GM12878 (cell line): ENCODE data around the gene ANK3. TPM values are rescaled to one million over a fixed set of nuclear protein-coding genes. Genes with fewer than 3 reads are reported as not detected.

Experiments used
- ATAC-seq: fragments of 200-7000 bp; cut with Tn5 transposase; 3 replicates; pipeline ENCODE4 v1.9.1; 2020; ENCODE audit warnings: mild to moderate bottlenecking, moderate library complexity
- BruUV-seq: library from RNA; stranded (reverse); fragments of 400-500 nt; replicated peaks from 2 replicates; lab custom pipeline; 2021; lab: Mats Ljungman, UMichigan
- CTCF ChIA-PET: fragments of 300-600 bp; sonication (Branson Sonifier 250); formaldehyde crosslinking; extraction: SDS; loops from one replicate; lab custom pipeline; 2021; ENCODE audit warnings: inconsistent platforms; lab: Yijun Ruan, JAX
- POLR2A ChIA-PET: fragments of 350-600 bp; formaldehyde crosslinking; extraction: SDS; loops from one replicate; lab custom pipeline; 2021; ENCODE audit warnings: inconsistent platforms; lab: Charles Lee
- RAD21 ChIA-PET: fragments of 300-600 bp; sonication (Branson Sonifier 250); formaldehyde crosslinking; loops from one replicate; lab custom pipeline; 2023; ENCODE audit warnings: antibody characterized with exemption; ENCODE audit not compliant: unreplicated experiment; lab: Charles Lee
- SMC1A ChIA-PET: fragments of 300-600 bp; sonication (Branson Sonifier 250); formaldehyde crosslinking; loops from one replicate; lab custom pipeline; 2023; ENCODE audit not compliant: unreplicated experiment, uncharacterized antibody; lab: Charles Lee
- DNase-seq: peaks from one replicate; pipeline ENCODE4 v3.0.0-alpha.2; 2011; ENCODE audit warnings: low read depth, low spot score
- FAIRE-seq: peaks from 3 replicates; lab custom pipeline; 2011; peaks lifted over from hg19 to GRCh38; lab: Jason Lieb, UNC
- H2AFZ ChIP-seq: 2 replicates; pipeline ENCODE4 v1.6.0; 2011; ENCODE audit warnings: low read depth, low read length, control low read depth; ENCODE audit not compliant: control insufficient read depth
- H3K27ac ChIP-seq: 2 replicates; pipeline ENCODE4 v1.5.1; 2011; ENCODE audit warnings: control low read depth; ENCODE audit not compliant: control insufficient read depth, insufficient read depth
- H3K27me3 ChIP-seq, 2 experiments: replicated peaks in 1 of 2; 2 replicates each; pipeline versions ENCODE4 v1.6.0 to v1.6.1; 2011; ENCODE audit warnings: low read length in 1 of 2; ENCODE audit not compliant: control insufficient read depth in 2 of 2, insufficient read depth in 2 of 2
- H3K36me3 ChIP-seq, 2 experiments: 2 replicates each; pipeline ENCODE4 v1.5.1; 2011; ENCODE audit warnings: low read length in 1 of 2; ENCODE audit not compliant: control insufficient read depth in 2 of 2, insufficient read depth in 2 of 2
- H3K4me1 ChIP-seq: 2 replicates; pipeline ENCODE4 v1.6.1; 2011; ENCODE audit warnings: mild to moderate bottlenecking, low read length, moderate library complexity, mixed read lengths; ENCODE audit not compliant: control insufficient read depth, insufficient read depth
- H3K4me2 ChIP-seq: 2 replicates; pipeline ENCODE4 v1.6.0; 2011; ENCODE audit warnings: control low read depth; ENCODE audit not compliant: control insufficient read depth, insufficient read depth
- H3K4me3 ChIP-seq: fragments of 200-600 bp; sonication (generic); 2 replicates; pipeline ENCODE4 v1.5.1; 2016
- H3K79me2 ChIP-seq: 2 replicates; pipeline ENCODE4 v1.6.0; 2011; ENCODE audit warnings: low read length; ENCODE audit not compliant: control insufficient read depth, insufficient read depth
- H3K9ac ChIP-seq: 2 replicates; pipeline ENCODE4 v1.8.0; 2011; ENCODE audit warnings: low read length, control low read depth, mixed read lengths; ENCODE audit not compliant: control insufficient read depth, insufficient read depth
- H3K9me3 ChIP-seq: replicated peaks from 3 replicates; pipeline ENCODE4 v1.5.1; 2011; ENCODE audit warnings: mild to moderate bottlenecking, low read length; ENCODE audit not compliant: control insufficient read depth, insufficient read depth
- H4K20me1 ChIP-seq: 2 replicates; pipeline ENCODE4 v1.6.0; 2011; ENCODE audit not compliant: control insufficient read depth, insufficient read depth
- BACH1 ChIP-seq: fragments of 450-650 bp; IDR thresholded peaks from 2 replicates; pipeline ENCODE4 v1.6.1; 2017; ENCODE audit warnings: mild to moderate bottlenecking, borderline replicate concordance
- CHD1 ChIP-seq: IDR thresholded peaks from 2 replicates; pipeline ENCODE4 v1.6.1; 2012; ENCODE audit warnings: low read depth, low read length, improper control_type of control experiment
- EP300 ChIP-seq, 2 experiments: fragments of 150-350 bp in 1 of 2; IDR thresholded peaks; 2 replicates each; pipeline ENCODE4 v1.6.1; 2011 to 2012; ENCODE audit warnings: low read depth in 2 of 2, low read length in 2 of 2, borderline replicate concordance in 1 of 2, improper control_type of control experiment in 1 of 2, inconsistent platforms in 1 of 2; ENCODE audit not compliant: control insufficient read depth in 1 of 2
- FOS ChIP-seq: IDR thresholded peaks from 3 replicates; pipeline ENCODE4 v1.6.1; 2011; ENCODE audit warnings: borderline replicate concordance; ENCODE audit not compliant: insufficient read length; ENCODE audit errors: extremely low read depth
- RAD51 ChIP-seq: fragments of 450-650 bp; IDR thresholded peaks from 2 replicates; pipeline ENCODE4 v1.6.1; 2016; ENCODE audit warnings: moderate library complexity, mild to moderate bottlenecking, inconsistent platforms
- RBBP5 ChIP-seq: fragments of 200-600 bp; sonication (generic); conservative IDR thresholded peaks from 2 replicates; pipeline ENCODE4 v1.6.1; 2016
- STAT1 ChIP-seq: fragments of 450-650 bp; conservative IDR thresholded peaks from 2 replicates; pipeline ENCODE4 v1.6.1; 2014; ENCODE audit warnings: antibody characterized with exemption, mild to moderate bottlenecking
- YY1 ChIP-seq: IDR thresholded peaks from 2 replicates; pipeline ENCODE4 v1.6.1; 2011; ENCODE audit warnings: low read depth, mild to moderate bottlenecking, low read length
- WGBS: methylation state at CpG from one replicate; pipeline ENCODE4 v1.1.6; 2016; ENCODE audit warnings: low lambda C conversion rate; ENCODE audit not compliant: insufficient replicate concordance, insufficient coverage; ENCODE audit errors: missing lambda C conversion rate; 5-methylcytosine and 5-hydroxymethylcytosine counted together
- in situ Hi-C: fragments of 300-500 bp; cut with MboI; formaldehyde crosslinking; loops from 9 replicates; pipeline ENCODE4 v1.14.3; 2018; ENCODE audit warnings: mixed read lengths
- intact Hi-C: fragments of 100-400 bp; cut with micrococcal nuclease; formaldehyde crosslinking; loops from one replicate; pipeline ENCODE4 v1.14.2; 2022; ENCODE audit not compliant: unreplicated experiment
- polyA plus RNA-seq, 11 experiments: library from polyadenylated mRNA; depleted of rRNA in 4 of 11; unstranded in 6 of 11; stranded (reverse) in 5 of 11; fragments of >200 nt; fragmentation: Nextera tagmentation in 4 of 11; fragmentation: Illumina TruSeq in 1 of 11; extraction: Ambion mirVana in 4 of 11; extraction: Trizol in 1 of 11; gene quantifications; 1 replicate in 1 of 11; 2 replicates in 10 of 11; pipeline versions ENCODE4 v1.2.1 to v1.2.3, GENCODE V29; 2011 to 2016; ENCODE audit warnings: inconsistent platforms in 2 of 11, missing spikeins in 2 of 11, low read depth in 1 of 11
- total RNA-seq, 4 experiments: library from RNA; depleted of rRNA in 3 of 4; stranded (reverse); fragments of >200 nt in 3 of 4; fragmentation: Illumina TruSeq in 1 of 4; extraction: Trizol in 1 of 4; gene quantifications; 2 replicates each; pipeline versions ENCODE4 v1.2.1 to v1.2.3, GENCODE V29; 2013 to 2021

The ANK3 gene
- total and polyA plus RNA-seq, 10 of the 15 experiments (the other 5 are each of a cell fraction or from before 2014, with no cell fraction given): 0.06 to 0.82 (median 0.20) TPM; not detected in 2

DNA sequence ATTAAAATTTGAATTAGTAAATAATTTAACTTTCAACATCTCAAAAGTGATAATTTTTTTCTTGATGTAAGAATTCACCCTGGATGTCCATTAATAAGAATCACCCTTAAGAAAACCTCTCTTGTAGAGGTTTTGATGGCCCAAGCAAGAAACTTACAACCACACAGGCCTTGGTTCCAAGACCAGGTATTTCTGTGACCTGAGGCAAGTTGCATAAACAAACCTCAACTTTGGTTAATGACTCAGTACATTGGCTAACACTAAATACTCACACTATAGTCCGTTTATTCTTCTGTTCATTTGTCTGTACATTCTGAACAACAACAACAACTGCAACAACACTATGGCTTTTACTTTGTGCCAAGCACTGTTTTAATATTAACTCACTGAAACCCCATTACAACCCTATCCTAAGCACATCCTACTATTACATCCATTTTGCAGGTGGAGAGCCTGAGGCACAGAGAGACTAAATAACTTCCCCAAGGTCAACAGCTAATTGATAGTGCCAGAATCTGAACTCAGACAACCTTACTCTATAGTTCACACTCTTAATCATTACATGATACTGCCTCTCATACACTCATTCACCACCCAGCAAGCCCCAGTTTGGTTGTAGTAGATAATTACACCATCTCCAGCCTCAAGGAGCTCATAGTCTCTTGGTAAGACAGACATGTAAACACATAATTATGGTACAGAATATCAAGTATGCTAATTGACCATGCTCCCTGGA lies 6.6 kb downstream of the ANK3 start:
- TF ChIP-seq FOS: no peak
- no peak for TF ChIP-seq YY1
- TF ChIP-seq RBBP5: no peak
- TF ChIP-seq CHD1: no peak
- no peak for TF ChIP-seq EP300 (IDR thresholded peaks at IDR 0.05; ENCODE audit: borderline replicate concordance in 1 of 2, control insufficient read depth in 1 of 2, low read depth in 2 of 2, low read length in 2 of 2)
- TF ChIP-seq STAT1: no peak
- no peak for TF ChIP-seq BACH1
- TF ChIP-seq RAD51: no peak
- Histone ChIP-seq H3K9ac (no peak overlapping the region), H3K27me3 (no peaks in the 10 kb centered on the region), H3K36me3 (no peaks in the 10 kb centered on the region), H3K27ac (no peak overlapping the region), H2AFZ (no peak overlapping the region), H3K4me1 (no peaks in the 10 kb centered on the region), H3K4me3 (no peak overlapping the region), H3K4me2 (no peak overlapping the region), H4K20me1 (no peaks in the 10 kb centered on the region), H3K79me2 (no peaks in the 10 kb centered on the region), H3K9me3 (no peaks in the 10 kb centered on the region)
- ChIA-PET POLR2A (no interaction called here), SMC1A (interaction anchor here (1.0 kb wide), 1 partner anchor 9 kb away, joined by 3 read pairs; no protein-coding TSS in a partner anchor), RAD21 (no interaction called here), CTCF (interaction anchor here (0.9 kb wide), 1 partner anchor 48 kb away, joined by 4 read pairs; no protein-coding TSS in a partner anchor)
- 0% methylated on average over 1 of the region's 1 CpG for WGBS
- FAIRE-seq: no peak
- no peak for DNase-seq
- intact Hi-C loops: no loop called here
- in situ Hi-C loops: no loop called here
- BruUV-seq: no TSS peak
- no peak for ATAC-seq
